A204.1 (cell line): ENCODE results near the gene MACROD2.
"Not testable (repeated sequence)": the region's sequence is repeated elsewhere in the genome, so short reads cannot be mapped to it uniquely, and the experiment has no call there.

Source experiments
- FAIRE-seq: peaks from 2 replicates; lab custom pipeline; 2012; peaks lifted over from hg19 to GRCh38; lab: Jason Lieb, UNC

The MACROD2 gene

GRCh38 chr20:15923030-15923776 is 1927.9 kb downstream of the MACROD2 start:
- FAIRE-seq, result no peak

GRCh38 chr20:15924556-15924955 is 1929.2 kb downstream of the MACROD2 start:
- FAIRE-seq, result no peak

GRCh38 chr20:15925376-15925775 is 1930.1 kb downstream of the MACROD2 start:
- FAIRE-seq, result no peak

GRCh38 chr20:15927893-15928650 is 1932.8 kb downstream of the MACROD2 start:
- FAIRE-seq, result no peak

GRCh38 chr20:15928946-15929345 is 1933.6 kb downstream of the MACROD2 start:
- no peak for FAIRE-seq

DNA sequence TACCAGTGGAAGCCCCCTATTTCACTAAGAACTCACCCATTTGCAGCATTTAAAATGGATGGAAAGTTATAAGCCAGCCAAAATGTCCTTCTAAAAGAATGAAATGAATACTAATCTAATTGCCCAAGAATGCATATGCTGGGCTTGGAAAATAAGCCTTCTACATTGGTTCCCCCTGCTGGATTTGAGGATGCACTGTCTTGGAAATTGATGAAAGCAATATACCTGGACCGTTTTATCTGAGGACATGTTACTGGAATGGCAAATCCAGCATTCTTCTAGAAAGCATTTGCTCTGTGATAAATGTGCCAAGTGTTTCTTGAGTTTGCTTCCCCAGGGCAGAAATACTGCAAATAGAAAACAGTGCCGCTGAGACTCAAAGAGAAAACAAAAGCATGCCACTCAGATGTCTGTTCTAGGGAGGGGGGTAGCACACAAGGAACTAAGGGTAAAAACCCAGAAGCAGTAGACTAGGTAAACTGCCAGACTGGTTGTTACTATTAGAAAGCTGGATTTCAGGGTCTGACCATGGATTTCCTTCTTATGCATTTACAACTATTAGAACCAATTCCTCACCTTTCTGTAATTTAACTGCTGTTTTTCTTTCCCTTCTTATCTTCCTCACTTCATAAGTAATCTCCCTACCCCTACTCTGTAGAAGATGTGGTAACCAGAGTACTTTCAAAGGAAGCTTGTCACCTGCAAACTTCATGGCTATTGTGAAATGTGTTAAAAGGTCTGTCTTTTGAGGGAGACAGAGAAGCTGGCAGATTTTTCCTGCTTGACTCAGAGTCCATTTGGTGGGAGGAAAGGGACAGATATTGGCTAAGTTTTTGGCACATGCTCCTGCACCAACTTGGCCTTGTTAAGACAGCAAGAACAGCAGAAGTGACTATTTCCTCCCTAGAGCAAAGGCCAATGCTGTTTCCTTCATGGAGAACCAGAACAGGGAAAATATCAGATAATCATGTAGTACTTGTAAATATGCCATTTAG is 1935.3 kb downstream of the MACROD2 start:
- FAIRE-seq, result no peak

DNA sequence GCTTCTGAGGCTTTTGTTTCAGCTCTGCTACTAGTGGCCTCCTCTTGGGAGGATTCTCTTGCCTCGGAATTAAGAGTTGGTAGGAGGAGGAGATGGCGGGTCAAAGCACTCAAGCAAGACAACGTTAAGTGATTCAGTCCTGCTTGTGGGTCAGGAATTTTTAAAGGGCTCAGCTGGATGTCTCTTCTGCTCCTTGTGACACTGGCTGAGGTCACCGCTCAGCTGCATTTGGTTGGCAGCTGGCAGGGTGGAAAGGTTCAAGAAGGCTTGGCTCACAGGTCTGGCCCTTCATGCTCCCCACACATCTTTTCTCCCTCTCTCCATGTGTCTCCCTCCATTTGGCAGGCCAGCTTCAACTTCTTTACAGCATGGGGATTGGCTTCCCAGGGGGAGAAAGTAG is 1936.6 kb downstream of the MACROD2 start:
- no peak for FAIRE-seq

- no peak for FAIRE-seq
These were observed 1941.9 kb downstream of the MACROD2 start for GRCh38 chr20:15937179-15937578.

GRCh38 chr20:15938847-15939246 is 1943.5 kb downstream of the MACROD2 start:
- no peak for FAIRE-seq

DNA sequence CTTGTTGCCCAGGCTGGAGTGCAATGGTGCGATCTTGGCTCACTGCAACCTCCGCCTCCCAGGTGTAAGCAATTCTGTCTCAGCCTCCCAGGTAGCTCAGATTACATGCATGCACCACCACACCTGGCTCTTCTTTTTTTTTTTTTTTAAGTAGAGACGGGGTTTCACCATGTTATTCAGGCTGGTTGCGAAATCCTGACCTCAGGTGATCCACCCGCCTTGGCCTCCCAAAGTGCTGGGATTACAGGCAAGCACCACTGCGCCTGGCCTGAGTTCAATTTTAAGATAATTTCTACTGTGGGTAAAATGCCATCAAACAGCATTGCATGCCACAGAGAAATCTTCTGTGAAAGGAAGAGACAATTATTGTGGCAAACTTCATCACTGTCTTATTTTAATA is 1944.8 kb downstream of the MACROD2 start:
- FAIRE-seq, result no peak

DNA sequence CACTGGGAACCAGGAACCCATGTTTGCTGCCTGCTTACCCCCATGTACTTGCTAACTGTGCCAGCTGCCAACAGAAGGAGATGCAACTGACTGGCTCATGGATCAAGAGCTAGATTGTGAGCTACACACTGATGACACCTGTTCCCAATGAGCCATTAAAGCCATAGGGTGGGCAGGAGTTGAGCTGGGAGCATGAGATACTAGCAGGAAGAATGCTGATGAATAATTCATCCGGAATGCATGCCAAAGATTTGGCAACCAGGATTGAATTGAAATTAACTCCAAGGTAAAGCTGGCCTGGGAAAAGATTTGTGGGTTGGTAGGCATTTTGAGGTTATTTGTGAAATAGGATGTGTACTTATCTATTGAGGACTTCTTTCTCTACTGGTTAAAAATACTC is 1946.8 kb downstream of the MACROD2 start:
- no peak for FAIRE-seq

DNA sequence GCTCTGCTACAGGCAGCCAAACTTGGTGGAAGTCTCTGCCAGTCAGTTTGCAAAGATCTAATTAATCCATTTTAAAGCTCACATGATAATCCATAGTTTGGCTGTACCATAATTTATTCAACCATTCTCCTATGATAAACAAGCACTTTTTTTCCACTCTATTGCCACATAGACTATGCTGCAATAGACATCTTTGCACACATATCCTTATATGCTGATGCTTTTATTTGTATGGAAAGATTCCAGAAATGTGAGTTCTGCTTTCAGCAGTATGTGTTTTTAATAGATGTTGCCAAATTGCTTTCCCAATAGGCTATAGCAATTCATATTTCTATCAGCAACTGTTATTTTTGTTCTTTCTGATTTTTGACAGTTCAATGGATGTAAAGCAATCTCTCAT is 1950.0 kb downstream of the MACROD2 start:
- no peak for FAIRE-seq

GRCh38 chr20:15949391-15949790 is 1954.1 kb downstream of the MACROD2 start:
- FAIRE-seq, result no peak

- FAIRE-seq, result no peak
These were observed 1956.3 kb downstream of the MACROD2 start for GRCh38 chr20:15951658-15952057.

DNA sequence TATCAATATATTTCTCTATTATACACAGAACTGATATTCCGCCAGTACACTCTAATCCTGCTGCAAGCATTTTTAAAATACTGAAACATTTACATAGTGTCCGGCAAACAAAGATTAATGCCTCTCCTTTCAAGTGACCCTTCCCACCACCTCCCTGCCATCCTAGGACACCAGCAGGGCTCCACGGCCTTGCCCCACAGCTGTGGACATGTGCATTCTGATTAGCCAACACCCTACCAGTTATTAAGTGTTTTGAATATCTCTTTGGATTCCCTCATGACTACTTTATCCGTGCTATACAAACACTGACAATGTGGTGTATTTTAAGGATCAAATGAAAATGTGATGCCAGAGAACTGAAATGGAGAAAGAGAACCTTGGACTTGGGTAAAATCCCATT is 1962.8 kb downstream of the MACROD2 start:
- no peak for FAIRE-seq

DNA sequence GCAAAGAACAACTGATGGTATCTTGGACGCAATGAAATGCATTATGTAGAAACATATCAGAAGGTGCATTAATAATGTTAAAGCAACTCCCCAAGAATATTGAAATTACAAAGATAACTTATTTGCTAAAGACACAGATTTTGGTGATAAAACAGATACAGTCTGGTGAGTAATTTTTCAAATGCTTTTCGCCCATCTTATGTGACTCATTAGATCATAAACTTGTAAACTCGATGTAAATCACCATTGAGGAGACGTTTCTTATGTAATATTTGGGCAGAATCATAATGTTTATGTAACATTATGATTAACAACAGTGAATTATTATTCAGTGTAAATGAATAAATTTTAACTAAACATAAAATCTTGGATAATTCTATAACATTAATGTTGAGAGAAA is 1969.8 kb downstream of the MACROD2 start:
- no peak for FAIRE-seq

DNA sequence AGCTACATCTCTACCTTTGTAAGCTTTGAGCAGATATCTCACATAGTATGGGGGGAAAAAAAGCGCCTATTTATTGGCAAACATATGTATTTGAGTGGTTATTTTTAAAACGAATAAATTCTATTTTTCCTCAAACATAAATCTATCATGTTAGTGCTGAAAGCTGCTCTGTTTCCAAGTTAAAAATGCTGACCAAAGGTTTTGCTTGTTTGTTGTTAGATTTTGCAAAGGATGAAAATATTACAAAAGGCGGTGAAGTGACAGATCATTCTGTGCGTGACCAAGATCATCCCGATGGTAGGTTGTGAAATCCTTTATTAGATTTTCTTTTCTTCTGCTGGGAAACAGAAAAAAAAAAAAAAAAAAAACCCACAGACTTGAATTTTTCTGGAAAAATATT is 1972.0 kb downstream of the MACROD2 start:
- FAIRE-seq, result no peak

- FAIRE-seq, result no peak
These were observed 1980.9 kb downstream of the MACROD2 start for GRCh38 chr20:15976047-15976736.

DNA sequence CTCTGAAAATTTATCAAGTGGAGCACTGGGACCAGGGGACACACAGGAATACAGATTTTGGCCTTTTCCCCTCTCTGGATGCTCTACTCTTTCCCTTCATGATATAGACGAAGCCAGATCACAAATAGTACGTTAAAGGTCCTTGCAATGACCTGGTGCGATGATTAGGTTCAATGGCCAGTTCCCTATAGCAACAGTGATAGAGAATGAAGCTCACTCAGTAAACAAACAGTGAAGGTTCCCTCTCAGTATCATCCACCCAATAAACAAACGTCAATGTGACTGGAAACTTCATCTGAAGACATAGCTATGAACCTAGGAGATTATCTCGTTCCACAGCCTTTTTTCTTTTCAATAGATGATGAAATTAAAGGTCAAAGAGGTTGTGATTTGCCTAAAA is 1981.7 kb downstream of the MACROD2 start:
- no peak for FAIRE-seq

- FAIRE-seq, result no peak
These were observed 1982.4 kb downstream of the MACROD2 start for GRCh38 chr20:15977758-15978157.

DNA sequence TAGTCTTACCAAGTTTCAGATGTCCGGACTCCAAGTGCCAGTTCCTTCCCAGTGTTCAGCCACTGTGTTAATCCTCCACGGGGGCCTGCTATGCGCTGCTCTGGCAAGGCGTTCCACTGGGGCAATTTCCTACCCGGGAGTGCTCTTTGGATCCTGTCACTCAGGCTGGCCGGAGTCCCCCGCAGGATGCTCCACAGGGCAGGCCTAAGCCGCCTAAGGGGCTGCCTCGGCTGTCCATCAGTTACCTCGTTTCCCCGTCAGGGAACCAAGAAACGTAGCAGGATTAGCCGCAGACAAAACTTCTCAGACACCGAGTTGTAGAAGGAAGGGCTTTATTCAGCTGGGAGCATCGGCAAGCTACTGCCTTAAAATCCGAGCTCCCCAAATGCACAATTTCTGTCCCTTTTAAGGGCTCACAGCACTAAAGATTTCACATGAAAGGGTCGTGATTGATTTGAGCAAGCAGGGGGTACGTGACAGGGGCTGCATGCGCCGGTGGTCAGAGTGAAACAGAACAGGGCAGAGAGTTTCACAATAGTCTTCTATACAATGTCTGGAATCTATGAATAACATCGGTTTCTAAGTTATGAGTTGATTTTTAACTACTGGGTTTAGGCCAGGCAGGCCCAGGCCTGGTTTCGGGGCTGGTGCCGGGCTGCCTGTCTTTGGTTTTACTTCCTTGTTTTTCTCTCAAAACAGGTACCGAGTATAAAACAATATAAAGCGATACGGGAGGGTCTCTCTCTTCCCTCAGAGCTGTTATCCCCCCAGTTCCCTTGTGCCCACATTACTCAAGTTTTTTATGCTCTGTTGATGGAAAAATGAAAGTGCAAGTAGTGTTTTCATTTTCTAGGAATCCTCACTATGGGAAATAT is 1990.4 kb downstream of the MACROD2 start:
- FAIRE-seq, result not testable (repeated sequence)
